GM18519 (cell line): Measurements from ENCODE around the gene CDH11.

ENCODE experiments used
- ATAC-seq: cut with Tn5 transposase; IDR thresholded peaks from one replicate; pipeline ENCODE4 v1.9.1; 2021; ENCODE audit warnings: mild to moderate bottlenecking, moderate library complexity; ENCODE audit not compliant: unreplicated experiment, low FRiP score

The CDH11 gene

GRCh38 chr16:65117811-65118448 is 3.9 kb downstream of the CDH11 start:
- peak; percentile 87 for ATAC-seq

- ATAC-seq, result no peak
Measured at GRCh38 chr16:65116818-65117430, 4.9 kb downstream of the CDH11 start.

DNA sequence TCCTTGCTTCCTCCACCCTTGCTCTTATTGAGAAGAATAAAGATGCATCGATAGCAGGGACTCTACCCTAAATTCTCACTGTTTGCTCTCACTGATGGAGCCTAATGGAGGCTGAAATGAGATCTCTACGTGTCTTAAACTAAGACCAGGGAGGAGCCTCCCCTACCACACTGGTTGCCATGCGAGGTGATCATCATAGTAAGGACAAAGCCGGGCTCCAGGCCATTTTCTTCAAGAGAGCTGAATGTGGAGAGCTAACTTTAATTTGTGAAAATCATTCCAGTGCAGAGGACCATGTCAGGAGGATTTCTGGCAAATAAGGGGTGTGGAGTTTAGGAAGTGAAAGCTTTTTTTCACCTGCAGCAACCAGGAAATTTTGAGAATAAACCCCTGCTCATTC is 5.6 kb downstream of the CDH11 start:
- ATAC-seq, result no peak

- ATAC-seq, result no peak
Measured at GRCh38 chr16:65114527-65114926, 7.3 kb downstream of the CDH11 start.

GRCh38 chr16:65113441-65113840 is 8.4 kb downstream of the CDH11 start:
- ATAC-seq, result no peak

DNA sequence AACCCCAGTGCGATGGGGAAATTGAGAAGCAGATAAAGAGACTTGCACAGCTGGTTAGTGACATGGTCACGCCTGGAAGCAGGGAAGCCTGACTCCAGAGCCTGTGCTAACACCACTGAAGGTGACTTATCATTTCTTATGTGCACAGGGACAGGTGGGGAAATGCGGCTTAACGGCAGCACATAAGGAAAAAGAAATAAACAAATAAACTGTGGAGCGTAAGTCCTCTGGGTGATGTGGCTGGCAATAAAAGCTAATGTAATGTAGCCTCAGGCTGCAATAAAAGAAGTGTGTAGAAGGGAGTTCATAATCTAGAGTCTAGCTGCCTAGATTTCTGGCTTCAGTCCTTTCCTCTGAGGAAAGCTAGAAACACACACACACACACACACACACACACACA is 10.6 kb downstream of the CDH11 start:
- ATAC-seq, result no peak

GRCh38 chr16:65106757-65107156 is 15.1 kb downstream of the CDH11 start:
- ATAC-seq, result no peak

- no peak for ATAC-seq
Measured at GRCh38 chr16:65105171-65105570, 16.7 kb downstream of the CDH11 start.

DNA sequence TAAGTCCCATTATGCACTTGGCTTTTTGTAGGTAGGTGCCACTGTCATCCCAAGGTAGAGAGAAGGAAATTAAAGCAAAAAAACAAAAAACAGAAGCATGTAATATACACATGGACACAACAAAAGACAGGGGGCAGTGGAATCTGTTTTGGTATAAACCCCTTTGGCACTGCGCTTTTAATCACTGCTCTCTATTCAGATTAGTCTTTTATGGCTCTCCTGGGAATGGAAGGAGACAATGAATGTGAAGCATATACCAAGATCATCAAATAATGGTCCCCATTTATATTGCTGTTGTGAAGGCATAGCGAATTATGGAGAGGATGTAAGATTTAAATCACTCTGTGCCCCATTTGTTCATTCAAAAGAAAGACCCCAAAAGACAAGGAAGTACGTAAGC is 17.4 kb downstream of the CDH11 start:
- ATAC-seq, result no peak

DNA sequence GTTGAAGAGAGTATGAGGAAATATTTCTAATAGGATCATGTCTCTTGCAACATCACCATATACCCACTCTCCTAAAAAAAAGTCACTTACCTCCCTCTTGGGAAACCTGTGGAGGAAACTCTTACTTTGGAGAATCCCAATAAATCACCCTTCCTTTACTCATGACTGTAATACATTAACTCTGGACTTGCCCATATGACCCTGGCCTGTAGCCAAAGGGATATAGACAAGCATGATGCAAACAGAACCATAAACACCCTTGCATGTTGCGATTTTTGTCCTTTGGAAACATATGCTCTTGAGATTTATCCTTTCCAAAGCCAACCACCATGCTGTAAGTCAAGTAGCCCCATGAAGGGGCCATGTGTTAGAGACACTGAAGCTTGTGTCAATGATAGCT is 19.5 kb downstream of the CDH11 start:
- no peak for ATAC-seq

DNA sequence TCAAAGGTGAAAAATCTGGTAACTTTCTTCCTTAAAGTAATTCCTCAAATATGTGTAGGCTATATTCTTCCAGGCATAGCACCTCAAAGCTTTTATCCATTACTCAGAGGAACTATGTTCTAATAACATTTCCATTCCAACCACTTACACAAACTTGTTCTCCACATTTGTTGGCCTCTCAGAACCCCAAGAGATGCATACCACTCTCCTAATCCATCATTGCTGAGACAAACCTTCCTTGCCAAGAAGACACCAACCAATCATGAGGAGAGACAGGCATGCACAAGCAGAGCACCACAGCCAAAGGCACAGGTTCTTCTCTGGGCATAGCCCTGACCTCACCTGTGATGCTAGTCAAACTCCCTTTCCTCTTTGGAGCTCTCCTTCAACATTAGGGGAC is 20.9 kb downstream of the CDH11 start:
- no peak for ATAC-seq

DNA sequence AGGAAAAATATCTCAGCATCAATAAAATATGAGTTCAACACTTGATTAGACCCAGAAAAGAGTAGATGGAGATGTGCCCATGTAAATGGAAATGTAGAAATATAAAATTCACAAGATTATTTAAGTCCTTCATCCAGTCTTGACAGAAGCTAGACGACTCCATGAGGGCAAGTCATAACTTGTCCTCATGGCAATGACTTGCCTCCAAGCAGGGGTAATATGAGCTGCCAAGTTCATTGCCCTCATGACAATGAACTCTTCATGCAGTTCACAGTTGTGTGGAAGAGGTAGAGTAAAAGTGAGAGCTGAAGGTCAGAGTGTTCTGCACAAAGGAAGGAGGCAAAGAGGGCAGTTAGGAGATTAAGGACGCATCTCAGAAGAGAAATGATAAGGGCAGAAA is 22.3 kb downstream of the CDH11 start:
- no peak for ATAC-seq

GRCh38 chr16:65098916-65099315 is 22.9 kb downstream of the CDH11 start:
- no peak for ATAC-seq

DNA sequence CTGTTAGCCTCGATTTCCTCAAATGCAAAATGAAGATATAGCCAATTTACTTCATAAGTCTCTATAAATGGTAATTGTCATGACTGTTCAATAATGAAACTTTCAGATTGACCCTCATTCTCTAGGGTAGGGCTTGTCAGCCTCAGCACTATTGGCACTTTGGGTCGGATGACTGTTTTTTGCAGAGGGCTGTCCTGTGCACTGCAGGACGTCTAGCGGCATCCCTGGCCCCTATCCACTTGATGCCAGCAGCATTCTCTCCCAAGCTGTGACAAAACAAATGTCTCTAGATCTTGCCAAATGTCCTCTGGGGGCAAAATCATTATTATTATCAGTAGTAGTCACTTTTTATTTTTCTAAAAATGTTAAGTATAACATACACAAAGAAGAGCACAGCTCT is 24.6 kb downstream of the CDH11 start:
- no peak for ATAC-seq

- no peak for ATAC-seq
Measured at GRCh38 chr16:65095906-65096305, 26.0 kb downstream of the CDH11 start.

DNA sequence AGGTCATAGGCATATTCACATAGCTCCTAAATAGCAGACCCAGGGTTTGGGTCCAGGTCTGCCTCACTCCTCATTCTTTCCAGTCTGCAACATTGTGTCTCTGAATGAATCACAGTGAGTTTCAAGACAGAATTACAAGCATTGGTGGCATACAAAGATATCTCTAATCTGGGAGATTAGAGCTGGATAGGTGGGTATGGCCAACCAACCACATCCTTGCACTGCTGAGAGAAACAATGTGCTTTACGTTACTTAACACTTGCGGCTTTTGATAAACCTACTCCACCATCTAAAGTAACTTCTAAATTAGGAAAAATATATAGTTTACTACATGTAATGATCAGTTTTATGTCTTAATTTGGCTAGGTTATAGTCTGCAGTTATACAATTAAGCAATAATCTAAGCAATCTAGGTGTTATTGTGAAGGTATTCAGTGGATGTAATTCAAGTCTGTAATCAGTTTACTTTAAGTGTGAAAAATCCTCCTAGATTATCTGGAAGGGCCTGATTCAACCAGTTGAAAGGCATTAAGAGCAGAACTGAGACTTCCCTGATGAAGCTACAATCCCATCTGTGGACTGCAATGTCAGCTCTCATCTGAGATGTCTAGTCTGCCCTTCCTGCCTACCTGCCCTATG is 26.7 kb downstream of the CDH11 start:
- ATAC-seq, result no peak

DNA sequence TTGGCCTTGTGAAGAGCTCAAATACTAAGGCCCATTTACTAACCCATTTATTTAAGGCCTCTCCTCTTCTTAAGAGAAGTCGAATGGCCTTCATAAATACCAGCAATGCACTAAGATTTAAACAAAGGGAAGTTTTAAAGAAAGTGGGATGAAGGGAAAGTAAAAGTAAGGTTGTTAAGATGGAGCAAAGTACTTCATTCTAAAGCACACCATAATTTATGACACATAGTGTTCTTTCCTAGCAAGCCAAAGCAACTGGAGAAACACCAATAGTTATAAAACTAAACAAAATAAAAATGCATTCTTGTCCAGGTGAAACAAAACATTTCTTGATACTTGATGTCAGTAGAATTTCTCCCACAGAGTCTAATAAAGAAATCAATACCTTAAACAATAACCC is 27.9 kb downstream of the CDH11 start:
- no peak for ATAC-seq

- no peak for ATAC-seq
Measured at GRCh38 chr16:65083164-65083857, 38.6 kb downstream of the CDH11 start.

- ATAC-seq, result no peak
Measured at GRCh38 chr16:65079549-65079948, 42.3 kb downstream of the CDH11 start.

GRCh38 chr16:65077181-65077580 is 44.7 kb downstream of the CDH11 start:
- ATAC-seq, result no peak

DNA sequence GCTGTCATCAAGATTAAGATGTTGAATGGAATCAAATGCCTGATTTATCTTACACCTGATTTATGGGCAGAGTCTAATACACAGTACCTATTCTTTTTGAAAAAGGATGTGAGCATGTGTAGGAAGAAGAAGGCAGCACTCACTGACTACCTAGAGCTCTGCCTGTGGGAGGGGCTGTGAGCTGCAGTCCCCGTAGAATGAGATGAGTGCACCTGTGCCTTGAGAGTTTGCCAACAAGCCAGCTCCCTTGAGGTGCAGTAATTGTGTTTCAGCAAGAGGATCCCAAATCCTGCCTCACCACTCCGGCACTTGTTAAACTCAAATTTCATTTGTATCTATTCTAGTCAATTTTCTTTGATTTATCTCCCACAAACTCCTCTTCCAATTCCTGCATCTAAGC is 46.0 kb downstream of the CDH11 start:
- no peak for ATAC-seq
